Measurements from ENCODE around the gene RNGTT.

The RNGTT gene

DNA sequence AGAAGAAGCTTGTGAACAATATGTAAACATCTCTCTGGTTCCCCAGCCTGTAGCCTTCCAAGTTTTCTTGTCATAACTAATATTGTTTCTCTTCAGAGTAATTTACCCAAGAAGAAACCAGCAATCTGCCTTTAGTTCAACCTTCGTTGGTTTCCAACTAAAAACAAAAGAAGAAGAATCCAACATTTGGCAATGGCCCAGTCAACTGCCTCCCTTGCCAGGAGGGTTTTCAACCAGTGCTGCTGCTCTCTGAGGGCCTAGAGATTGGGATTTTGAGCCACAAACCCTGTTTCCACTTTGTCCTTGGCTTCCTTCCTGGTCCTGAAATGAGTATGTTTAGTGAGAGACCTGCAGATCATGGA lies 401.5 kb downstream of the RNGTT start:
- Histone ChIP-seq H3K4me1 (ENCODE audit: control insufficient read depth in 2 of 2, insufficient read depth in 2 of 2, low read length in 2 of 2) (no peaks in the 10 kb centered on the region), H3K27ac (ENCODE audit: low read depth in 2 of 2, low read length in 2 of 2) (no peak overlapping the region), H3K9ac (ENCODE audit: low read depth in 1 of 2, low read length in 2 of 2) (no peak overlapping the region), H3K36me3 (ENCODE audit: control insufficient read depth in 2 of 2, insufficient read depth in 2 of 2, low read length in 2 of 2) (no peaks in the 10 kb centered on the region), H3K4me3 (ENCODE audit: low read length in 2 of 2) (no peak overlapping the region), H3K9me3 (ENCODE audit: control insufficient read depth in 2 of 2, low read length in 2 of 2) (no peaks in the 10 kb centered on the region), H3K27me3 (ENCODE audit: control insufficient read depth in 2 of 2, insufficient read depth in 2 of 2, low read length in 2 of 2) (no peaks in the 10 kb centered on the region)

DNA sequence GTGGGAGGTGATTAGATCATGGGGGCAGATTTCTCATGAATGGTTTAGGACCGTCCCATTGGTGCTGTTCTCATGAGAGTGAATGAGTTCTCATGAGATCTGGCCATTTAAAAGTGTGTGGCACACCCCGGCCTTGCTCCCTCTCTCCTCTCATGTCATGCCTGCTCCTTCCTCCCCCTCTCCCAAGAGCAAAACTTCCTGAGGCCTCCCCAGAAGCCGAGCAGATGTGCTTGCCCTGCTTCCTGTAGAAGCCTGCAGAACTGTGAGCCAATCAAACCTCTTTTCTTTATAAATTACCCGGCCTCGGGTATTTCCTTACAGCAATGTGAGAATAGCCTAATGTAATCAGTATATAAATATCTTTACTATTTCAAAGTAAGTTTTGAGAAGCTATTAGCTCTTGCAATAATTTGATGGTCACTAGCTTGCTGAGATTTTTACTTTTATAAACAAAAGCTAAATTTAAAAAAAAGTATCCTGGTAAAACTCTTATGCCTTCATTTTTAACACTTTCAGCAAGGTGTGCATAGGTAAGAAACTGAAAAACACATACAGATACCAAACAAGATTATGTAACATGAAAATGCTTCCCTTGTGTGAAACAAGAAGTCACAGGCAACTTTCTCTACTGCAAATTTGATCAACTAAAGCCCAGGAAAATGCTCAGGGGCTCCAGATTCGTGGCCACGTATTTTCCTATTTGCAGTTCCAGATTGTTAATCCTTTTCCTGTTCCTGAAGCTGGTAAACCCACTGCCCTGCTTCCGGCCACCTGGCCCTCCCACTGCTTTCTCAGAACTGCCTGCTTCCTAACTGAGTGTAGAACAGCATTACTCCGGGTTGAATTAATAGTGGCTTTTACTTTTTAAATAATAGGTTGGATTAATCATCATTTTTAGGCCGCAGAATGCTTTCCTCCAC lies 402.1 kb downstream of the RNGTT start:
- Histone ChIP-seq H3K9me3 (ENCODE audit: control insufficient read depth in 2 of 2, low read length in 2 of 2) (no peaks in the 10 kb centered on the region), H3K27ac (ENCODE audit: low read depth in 2 of 2, low read length in 2 of 2) (no peak overlapping the region), H3K27me3 (ENCODE audit: control insufficient read depth in 2 of 2, insufficient read depth in 2 of 2, low read length in 2 of 2) (no peaks in the 10 kb centered on the region), H3K4me1 (ENCODE audit: control insufficient read depth in 2 of 2, insufficient read depth in 2 of 2, low read length in 2 of 2) (no peaks in the 10 kb centered on the region), H3K36me3 (ENCODE audit: control insufficient read depth in 2 of 2, insufficient read depth in 2 of 2, low read length in 2 of 2) (no peaks in the 10 kb centered on the region), H3K4me3 (ENCODE audit: low read length in 2 of 2) (no peak overlapping the region), H3K9ac (ENCODE audit: low read depth in 1 of 2, low read length in 2 of 2) (no peak overlapping the region)

All from mucosa of rectum (tissue), 2 donors.